ENCODE data around the gene IL18.

DNA sequence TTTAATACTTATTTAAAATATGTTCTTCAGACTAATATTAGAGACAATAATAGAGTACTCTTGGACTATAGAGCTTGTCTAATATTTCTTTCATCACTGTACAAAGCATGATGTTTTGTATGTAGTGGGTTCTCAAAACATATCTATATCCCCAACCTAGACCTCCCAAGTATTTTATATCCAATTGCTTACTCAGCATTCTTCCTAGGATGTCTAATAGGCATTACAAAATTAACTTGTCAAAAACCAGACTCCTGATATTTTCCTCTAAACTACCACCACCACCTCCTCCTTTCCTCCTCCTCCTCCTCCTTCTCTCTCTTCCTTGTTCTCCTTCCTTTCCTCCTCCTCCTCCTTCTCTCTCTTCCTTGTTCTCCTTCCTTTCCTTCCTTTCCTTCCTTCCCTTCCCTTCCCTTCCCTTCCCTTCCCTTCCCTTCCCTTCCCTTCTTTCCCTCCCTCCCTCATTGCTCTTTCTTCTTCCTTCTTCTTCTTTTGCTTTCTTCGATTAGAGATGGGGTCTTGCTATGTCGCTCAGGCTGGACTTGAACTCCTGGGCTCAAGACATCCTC is 32.7 kb upstream of the IL18 start:
- TF ChIP-seq, protein P1, sequence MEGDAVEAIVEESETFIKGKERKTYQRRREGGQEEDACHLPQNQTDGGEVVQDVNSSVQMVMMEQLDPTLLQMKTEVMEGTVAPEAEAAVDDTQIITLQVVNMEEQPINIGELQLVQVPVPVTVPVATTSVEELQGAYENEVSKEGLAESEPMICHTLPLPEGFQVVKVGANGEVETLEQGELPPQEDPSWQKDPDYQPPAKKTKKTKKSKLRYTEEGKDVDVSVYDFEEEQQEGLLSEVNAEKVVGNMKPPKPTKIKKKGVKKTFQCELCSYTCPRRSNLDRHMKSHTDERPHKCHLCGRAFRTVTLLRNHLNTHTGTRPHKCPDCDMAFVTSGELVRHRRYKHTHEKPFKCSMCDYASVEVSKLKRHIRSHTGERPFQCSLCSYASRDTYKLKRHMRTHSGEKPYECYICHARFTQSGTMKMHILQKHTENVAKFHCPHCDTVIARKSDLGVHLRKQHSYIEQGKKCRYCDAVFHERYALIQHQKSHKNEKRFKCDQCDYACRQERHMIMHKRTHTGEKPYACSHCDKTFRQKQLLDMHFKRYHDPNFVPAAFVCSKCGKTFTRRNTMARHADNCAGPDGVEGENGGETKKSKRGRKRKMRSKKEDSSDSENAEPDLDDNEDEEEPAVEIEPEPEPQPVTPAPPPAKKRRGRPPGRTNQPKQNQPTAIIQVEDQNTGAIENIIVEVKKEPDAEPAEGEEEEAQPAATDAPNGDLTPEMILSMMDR (conservative IDR thresholded peaks at IDR 0.05 in 1 of 2, IDR thresholded peaks at IDR 0.05 in 1 of 2; ENCODE audit: extremely low read depth in 1 of 2, insufficient read depth in 1 of 2, low read depth in 1 of 2, low read length in 2 of 2), result no peak
- TF ChIP-seq EZH2 (IDR thresholded peaks at IDR 0.05; ENCODE audit: borderline replicate concordance, low read length), result no peak

Measured in mammary epithelial cell (primary cell).